Naive thymus-derived CD4-positive, alpha-beta T cell (primary cell): Measurements from ENCODE around the gene ZNF630. TPM values are rescaled to one million over a fixed set of nuclear protein-coding genes. Genes with fewer than 3 reads are reported as not detected.
"Not testable (repeated sequence)": the region's sequence is repeated elsewhere in the genome, so short reads cannot be mapped to it uniquely, and the experiment has no call there.

ENCODE experiments used
- ATAC-seq: fragments of 150-1000 bp; cut with Tn5 transposase; 2 replicates; pipeline ENCODE4 v1.10.0; 2021; ENCODE audit warnings: mild to moderate bottlenecking, moderate library complexity
- CTCF ChIA-PET: fragments of 350-600 bp; sonication (Branson Sonifier 250); formaldehyde crosslinking; loops from one replicate; lab custom pipeline; 2021; ENCODE audit warnings: antibody characterized with exemption; lab: Charles Lee
- POLR2A ChIA-PET: fragments of 350-600 bp; sonication (Branson Sonifier 250); formaldehyde crosslinking; loops from one replicate; lab custom pipeline; 2021; ENCODE audit warnings: antibody characterized with exemption, inconsistent platforms; lab: Charles Lee
- DNase-seq, 9 donors: peaks; one replicate each; pipeline versions ENCODE4 v3.0.0 to v3.0.0-alpha.2; 2020 to 2022; ENCODE audit warnings: mixed read lengths in 1 of 9
- H3K27ac ChIP-seq: one replicate; pipeline ENCODE4 v1.7.0; 2013; ENCODE audit warnings: mild to moderate bottlenecking, low read depth, low read length, moderate library complexity
- H3K27me3 ChIP-seq, 2 donors: one replicate each; pipeline ENCODE4 v1.7.0; 2013; ENCODE audit warnings: low read length in 2 of 2, mild to moderate bottlenecking in 2 of 2, moderate library complexity in 2 of 2; ENCODE audit not compliant: control insufficient read depth in 2 of 2, insufficient read depth in 2 of 2
- H3K36me3 ChIP-seq, 3 experiments: 1 replicate in 2 of 3; 2 replicates in 1 of 3; pipeline ENCODE4 v1.7.0; 2013; ENCODE audit warnings: low read length in 3 of 3, mild to moderate bottlenecking in 3 of 3, moderate library complexity in 1 of 3; ENCODE audit not compliant: insufficient read depth in 3 of 3, control insufficient read depth in 2 of 3
- H3K4me1 ChIP-seq, 2 donors: one replicate each; pipeline ENCODE4 v1.7.0; 2013; ENCODE audit warnings: low read length in 2 of 2, mild to moderate bottlenecking in 2 of 2, moderate library complexity in 1 of 2; ENCODE audit not compliant: control insufficient read depth in 2 of 2, insufficient read depth in 2 of 2
- H3K4me3 ChIP-seq: 2 replicates; pipeline ENCODE4 v1.7.0; 2013; ENCODE audit warnings: mild to moderate bottlenecking, low read length
- H3K9me3 ChIP-seq, 3 experiments: 1 replicate in 2 of 3; 2 replicates in 1 of 3; pipeline ENCODE4 v1.7.0; 2013; ENCODE audit warnings: low read length in 3 of 3; ENCODE audit not compliant: control insufficient read depth in 2 of 3
- H3K27ac Mint-ChIP-seq, 9 donors: one replicate each; pipeline ENCODE4 v1.8.0; 2020 to 2022; ENCODE audit warnings: mixed read lengths in 9 of 9, mild to moderate bottlenecking in 8 of 9, moderate library complexity in 5 of 9, inconsistent platforms in 2 of 9
- H3K27me3 Mint-ChIP-seq, 5 donors: one replicate each; pipeline ENCODE4 v1.8.0; 2021 to 2022; ENCODE audit warnings: mixed read lengths in 5 of 5, mild to moderate bottlenecking in 1 of 5
- H3K36me3 Mint-ChIP-seq, 5 donors: one replicate each; pipeline ENCODE4 v1.8.0; 2020 to 2022; ENCODE audit warnings: mixed read lengths in 5 of 5, mild to moderate bottlenecking in 3 of 5, inconsistent platforms in 1 of 5
- H3K4me1 Mint-ChIP-seq, 7 donors: one replicate each; pipeline ENCODE4 v1.8.0; 2020 to 2022; ENCODE audit warnings: mixed read lengths in 7 of 7, mild to moderate bottlenecking in 3 of 7, inconsistent platforms in 1 of 7
- H3K4me3 Mint-ChIP-seq, 10 donors: one replicate each; pipeline ENCODE4 v1.8.0; 2020 to 2022; ENCODE audit warnings: mild to moderate bottlenecking in 10 of 10, mixed read lengths in 10 of 10, moderate library complexity in 6 of 10, inconsistent platforms in 2 of 10
- H3K9me3 Mint-ChIP-seq, 11 donors: one replicate each; pipeline ENCODE4 v1.8.0; 2020 to 2022; ENCODE audit warnings: mixed read lengths in 11 of 11, mild to moderate bottlenecking in 4 of 11, inconsistent platforms in 1 of 11, moderate library complexity in 1 of 11
- intact Hi-C, 2 donors: fragments of 100-400 bp; cut with micrococcal nuclease; formaldehyde crosslinking; loops; one replicate each; pipeline ENCODE4 v1.15.1; 2023
- polyA plus RNA-seq, 2 donors: library from polyadenylated mRNA; unstranded; fragments of 300-500 nt; fragmentation: Illumina TruSeq; gene quantifications; one replicate each; pipeline ENCODE4 v1.2.3, GENCODE V29; 2021
- total RNA-seq, 6 experiments: library from RNA in 5 of 6; stranded (reverse) in 5 of 6; gene quantifications; 1 replicate in 5 of 6; 2 replicates in 1 of 6; pipeline ENCODE4 v1.2.3 and lab custom pipeline; 2021 to 2026

ZNF630 gene
- total and polyA plus RNA-seq, 7 experiments from 2014 or later: 0.53 to 5.1 (median 2.2) TPM

GRCh38 chrX:48022738-48023137 is 48.7 kb downstream of the ZNF630 start:
- Histone ChIP-seq H3K4me3 (no peak overlapping the region), H3K27ac (no peak overlapping the region), H3K9me3 (no peaks in the 10 kb centered on the region), H3K27me3 (no peaks in the 10 kb centered on the region), H3K4me1 (no peaks in the 10 kb centered on the region), H3K36me3 (no peaks in the 10 kb centered on the region)
- peak overlapping the region in 2 of 9 donors; percentile 2 to 18 for H3K27ac Mint-ChIP-seq
- no peak for DNase-seq
- POLR2A ChIA-PET: no interaction called here
- H3K36me3 Mint-ChIP-seq: no peaks in the 10 kb centered on the region
- peaks cover 0 to 6% (median 0%) of the 10 kb centered on the region in 5 donors for H3K27me3 Mint-ChIP-seq
- intact Hi-C loops: loop anchor here (5.0 to 10.0 kb wide), 2 partner anchors 878 to 880 kb away; partner anchors contain the start of genes NDUFB11 (in 2 of the 2) and RBM10 (in 1 of the 2)
- no peak for ATAC-seq
- CTCF ChIA-PET: no interaction called here
- peaks cover 0 to 6% (median 0%) of the 10 kb centered on the region in 11 donors for H3K9me3 Mint-ChIP-seq
- H3K4me3 Mint-ChIP-seq: peak overlapping the region in 6 of 10 donors; percentile 18 to 69 (median 51)
- H3K4me1 Mint-ChIP-seq: peaks cover 6 to 35% (median 12%) of the 10 kb centered on the region in 7 donors

GRCh38 chrX:48022100-48022499 is 49.3 kb downstream of the ZNF630 start:
- peak overlapping the region in 6 of 10 donors; percentile 56 to 97 (median 94) for H3K4me3 Mint-ChIP-seq
- no peak for ATAC-seq

GRCh38 chrX:48021026-48021900 is 50.2 kb downstream of the ZNF630 start:
- Mint-ChIP-seq H3K4me1 (peaks cover 6 to 29% (median 10%) of the 10 kb centered on the region in 7 donors), H3K4me3 (peak overlapping the region; percentile 91 to 97 (median 94)), H3K9me3 (peaks cover 0 to 6% (median 0%) of the 10 kb centered on the region in 11 donors), H3K27me3 (peaks cover 0 to 6% (median 0%) of the 10 kb centered on the region in 5 donors), H3K36me3 (no peaks in the 10 kb centered on the region), H3K27ac (peak overlapping the region; percentile 93 to 99 (median 98))
- H3K4me1 ChIP-seq: no peaks in the 10 kb centered on the region
- CTCF ChIA-PET: interaction anchor here (1.2 kb wide), 1 partner anchor 190 kb away, joined by 5 read pairs; no protein-coding TSS in a partner anchor
- no peaks in the 10 kb centered on the region for H3K9me3 ChIP-seq
- DNase-seq (peak; percentile 57 to 90 (median 87)), ATAC-seq (peak; percentile 77)
- H3K27me3 ChIP-seq: no peaks in the 10 kb centered on the region
- intact Hi-C loops: loop anchor here (2.0 to 10.0 kb wide), 5 partner anchors 370 to 879 kb away; partner anchors contain the start of genes NDUFB11 (in 2 of the 2), ARAF (in 1 of the 2), EBP (in 1 of the 2) and ELK1 (in 1 of the 2)
- POLR2A ChIA-PET: interaction anchor here (0.6 to 1.4 kb wide), 7 partner anchors 18 to 1035 kb away, joined by 3 to 13 read pairs (median 3); partner anchors contain the start of genes ELK1, NDUFB11, RBM10 and RBM3
- H3K36me3 ChIP-seq: no peaks in the 10 kb centered on the region
- peak overlapping the region; percentile 96 for H3K4me3 ChIP-seq
- peak overlapping the region; percentile 87 for H3K27ac ChIP-seq

More at GRCh38 chrX:48022100-48022499, 49.3 kb downstream of the ZNF630 start:
- ChIA-PET CTCF (no interaction called here), POLR2A (no interaction called here)
- DNase-seq: no peak
- Mint-ChIP-seq H3K36me3 (no peaks in the 10 kb centered on the region), H3K4me1 (peaks cover 6 to 35% (median 12%) of the 10 kb centered on the region in 7 donors), H3K27me3 (peaks cover 0 to 6% (median 0%) of the 10 kb centered on the region in 5 donors), H3K27ac (no peak overlapping the region), H3K9me3 (peaks cover 0 to 6% (median 0%) of the 10 kb centered on the region in 11 donors)
- H3K9me3 ChIP-seq: no peaks in the 10 kb centered on the region
- H3K4me3 ChIP-seq: no peak overlapping the region
- H3K27me3 ChIP-seq: no peaks in the 10 kb centered on the region
- intact Hi-C loops: loop anchor here (5.0 to 10.0 kb wide), 2 partner anchors 877 to 880 kb away; partner anchors contain the start of genes NDUFB11 (in 2 of the 2) and RBM10 (in 1 of the 2)
- no peak overlapping the region for H3K27ac ChIP-seq
- H3K36me3 ChIP-seq: no peaks in the 10 kb centered on the region
- H3K4me1 ChIP-seq: no peaks in the 10 kb centered on the region

GRCh38 chrX:48020472-48020871 is 51.0 kb downstream of the ZNF630 start:
- H3K36me3 ChIP-seq, H3K9me3 Mint-ChIP-seq, H3K4me3 ChIP-seq, H3K27me3 Mint-ChIP-seq, H3K36me3 Mint-ChIP-seq, H3K4me1 ChIP-seq, H3K27me3 ChIP-seq, H3K9me3 ChIP-seq: not testable (repeated sequence)
- Mint-ChIP-seq H3K4me3 (peak overlapping the region; percentile 77 to 97 (median 94)), H3K27ac (peak overlapping the region; percentile 70 to 99 (median 97)), H3K4me1 (peaks cover 2 to 24% (median 7%) of the 10 kb centered on the region in 7 donors)
- CTCF ChIA-PET: interaction anchor here (1.2 kb wide), 1 partner anchor 189 kb away, joined by 5 read pairs; no protein-coding TSS in a partner anchor
- intact Hi-C loops: loop anchor here (2.0 to 10.0 kb wide), 5 partner anchors 370 to 878 kb away; partner anchors contain the start of genes NDUFB11 (in 2 of the 2), ARAF (in 1 of the 2), EBP (in 1 of the 2) and ELK1 (in 1 of the 2)
- peak; percentile 8 for ATAC-seq
- H3K27ac ChIP-seq: peak overlapping the region; percentile 87
- peak in 5 of 9 donors; percentile 16 to 61 (median 32) for DNase-seq
- POLR2A ChIA-PET: interaction anchor here (0.7 to 1.4 kb wide), 3 partner anchors 18 to 370 kb away, joined by 3 to 13 read pairs (median 7); partner anchors contain the start of genes ELK1 and ZNF81

GRCh38 chrX:48019892-48020291 is 51.5 kb downstream of the ZNF630 start:
- H3K27ac Mint-ChIP-seq: peak overlapping the region in 1 of 9 donors; percentile 96
- CTCF ChIA-PET, H3K36me3 ChIP-seq, H3K36me3 Mint-ChIP-seq, POLR2A ChIA-PET, H3K27me3 ChIP-seq, H3K4me3 ChIP-seq, H3K4me3 Mint-ChIP-seq, H3K4me1 ChIP-seq, H3K9me3 Mint-ChIP-seq, DNase-seq, H3K9me3 ChIP-seq, H3K27me3 Mint-ChIP-seq, H3K27ac ChIP-seq: not testable (repeated sequence)
- ATAC-seq: peak; percentile 78
- H3K4me1 Mint-ChIP-seq: peaks cover 0 to 22% (median 6%) of the 10 kb centered on the region in 7 donors
- intact Hi-C loops: loop anchor here (2.0 to 10.0 kb wide), 5 partner anchors 369 to 878 kb away; partner anchors contain the start of genes NDUFB11 (in 2 of the 2), ARAF (in 1 of the 2), EBP (in 1 of the 2) and ELK1 (in 1 of the 2)

GRCh38 chrX:48016583-48017310 is 54.7 kb downstream of the ZNF630 start:
- H3K36me3 ChIP-seq, ATAC-seq, H3K36me3 Mint-ChIP-seq, H3K4me1 ChIP-seq, intact Hi-C loops, H3K9me3 Mint-ChIP-seq, H3K27me3 ChIP-seq, H3K4me3 Mint-ChIP-seq, H3K9me3 ChIP-seq, H3K27ac ChIP-seq, POLR2A ChIA-PET, DNase-seq, H3K4me3 ChIP-seq, CTCF ChIA-PET, H3K27ac Mint-ChIP-seq, H3K27me3 Mint-ChIP-seq: not testable (repeated sequence)
- peaks cover 0 to 21% (median 5%) of the 10 kb centered on the region in 7 donors for H3K4me1 Mint-ChIP-seq
